Measurements from ENCODE around the gene TBCK. TPM values are rescaled to one million over a fixed set of nuclear protein-coding genes. Genes with fewer than 3 reads are reported as not detected.

Gene TBCK
- total and polyA plus RNA-seq, 2 of the 8 experiments (the other 6 are each of a cell fraction or from before 2014, with no cell fraction given), result 10.2 to 18.7 TPM

- H3K23ac ChIP-seq (ENCODE audit: insufficient read length), result no peak overlapping the region
- no peak overlapping the region for H2BK15ac ChIP-seq (ENCODE audit: low read length)
- H2AK5ac ChIP-seq (ENCODE audit: low read depth, low read length), result no peak overlapping the region
- H4K20me1 ChIP-seq (replicated peaks in 1 of 2; ENCODE audit: control insufficient read depth in 1 of 2, insufficient read depth in 2 of 2, low read length in 2 of 2), result no peaks in the 10 kb centered on the region
- no peaks in the 10 kb centered on the region for H3K4me1 ChIP-seq (replicated peaks in 1 of 4; ENCODE audit: control insufficient read depth in 3 of 4, insufficient read depth in 4 of 4, low read length in 3 of 4)
- no peak overlapping the region for H4K91ac ChIP-seq (replicated peaks; ENCODE audit: insufficient read length, low read length)
- no peak overlapping the region for H3K18ac ChIP-seq (ENCODE audit: extremely low read depth, low read length)
- H3K27me3 ChIP-seq (replicated peaks in 1 of 4; ENCODE audit: control insufficient read depth in 3 of 4, extremely low read depth in 1 of 4, insufficient read depth in 3 of 4, low read length in 3 of 4), result no peaks in the 10 kb centered on the region
- no peak overlapping the region for H2BK5ac ChIP-seq (ENCODE audit: low read depth, low read length)
- no peak overlapping the region for H2BK20ac ChIP-seq (ENCODE audit: low read length)
- H3K4me2 ChIP-seq (ENCODE audit: insufficient read depth in 1 of 2, low read depth in 2 of 2, low read length in 2 of 2), result no peak overlapping the region
- H3K4ac ChIP-seq (replicated peaks; ENCODE audit: insufficient read length, low read depth, low read length), result no peak overlapping the region
- no peak overlapping the region for H4K8ac ChIP-seq (ENCODE audit: extremely low read depth, insufficient read depth, low read length)
- no peaks in the 10 kb centered on the region for H3K79me2 ChIP-seq (ENCODE audit: control insufficient read depth in 1 of 2, insufficient read depth in 2 of 2, low read length in 2 of 2)
- H3K79me1 ChIP-seq (ENCODE audit: low read depth, low read length), result no peaks in the 10 kb centered on the region
- FAIRE-seq, result no peak
- H3K36me3 ChIP-seq (ENCODE audit: control insufficient read depth in 2 of 4, insufficient read depth in 4 of 4, low read length in 3 of 4), result peaks cover 0 to 7% (median 0%) of the 10 kb centered on the region in 4 experiments; a peak in 2 of 8 replicates
- no peak overlapping the region for H3K27ac ChIP-seq (ENCODE audit: low read depth, low read length)
- ChIA-PET POLR2A (ENCODE audit: partially characterized antibody) (no interaction called here), CTCF (ENCODE audit: partially characterized antibody) (no interaction called here)
- H3K9ac ChIP-seq (replicated peaks in 1 of 4; ENCODE audit: extremely low read depth in 1 of 4, low read depth in 3 of 4, low read length in 3 of 4), result no peak overlapping the region
- no peak overlapping the region for H3K4me3 ChIP-seq (ENCODE audit: extremely low read depth in 1 of 4, insufficient read depth in 2 of 4, low read depth in 3 of 4, low read length in 4 of 4)
- no peak overlapping the region for H4K5ac ChIP-seq (ENCODE audit: insufficient read length, low read depth, low read length)
- peaks cover 14 to 18% of the 10 kb centered on the region in 2 experiments for H3K9me3 ChIP-seq (ENCODE audit: insufficient read depth in 2 of 2, low read depth in 1 of 2, low read length in 1 of 2)
- DNase-seq (ENCODE audit: low read depth in 1 of 2, low spot score in 2 of 2), result no peak
- H3K56ac ChIP-seq (replicated peaks; ENCODE audit: insufficient read length, low read depth, low read length), result no peak overlapping the region
- H2BK12ac ChIP-seq (ENCODE audit: low read depth, low read length), result no peak overlapping the region
- H3K14ac ChIP-seq (ENCODE audit: insufficient read length), result no peak overlapping the region
- H2AFZ ChIP-seq (ENCODE audit: low read length), result no peak overlapping the region
- no peaks in the 10 kb centered on the region for H3K23me2 ChIP-seq (ENCODE audit: low read depth, low read length)
- 90% methylated on average over 4 of the region's 4 CpGs; no CpG with 5 or more reads in 1 of the 2 experiments for WGBS, 2 experiments (ENCODE audit: extremely low coverage in 1 of 2, insufficient coverage in 1 of 2, insufficient read length in 1 of 2, insufficient replicate concordance in 2 of 2, low coverage in 1 of 2, low lambda C conversion rate in 2 of 2, missing lambda C conversion rate in 1 of 2)
- no peak overlapping the region for H2BK120ac ChIP-seq (replicated peaks; ENCODE audit: low read depth, low read length)
- TF ChIP-seq RNF2 (IDR thresholded peaks at IDR 0.05; ENCODE audit: borderline replicate concordance, low read depth, low read length, missing control alignments, poor library complexity, severe bottlenecking) (no peak), RBBP5 (IDR thresholded peaks at IDR 0.05; ENCODE audit: borderline replicate concordance, low read depth, low read length) (no peak), CTCF (IDR thresholded peaks at IDR 0.05; ENCODE audit: control extremely low read depth in 1 of 3, insufficient read depth in 1 of 3, low read depth in 1 of 3, low read length in 3 of 3) (no peak), NANOG (IDR thresholded peaks at IDR 0.05; ENCODE audit: insufficient read depth, low read depth, low read length, poor library complexity, severe bottlenecking) (no peak), ATF3 (IDR thresholded peaks at IDR 0.05; ENCODE audit: insufficient read depth, low read depth, low read length) (no peak), GTF2F1 (IDR thresholded peaks at IDR 0.05; ENCODE audit: borderline replicate concordance, low read depth, low read length) (no peak), TBP (IDR thresholded peaks at IDR 0.05; ENCODE audit: low read depth, low read length) (no peak), GABPA (IDR thresholded peaks at IDR 0.05; ENCODE audit: borderline replicate concordance, insufficient read depth, low read length) (no peak), BACH1 (IDR thresholded peaks at IDR 0.05; ENCODE audit: low read length) (no peak), RXRA (IDR thresholded peaks at IDR 0.05; ENCODE audit: insufficient read depth, low read depth, low read length) (no peak)
Observed at GRCh38 chr4:106105697-106106096, 210.3 kb downstream of the TBCK start.
